Sigmoid colon (tissue), 7 donors: ENCODE data around the gene SLC16A5. TPM values are rescaled to one million over a fixed set of nuclear protein-coding genes. Genes with fewer than 3 reads are reported as not detected.
"Not testable (repeated sequence)": the region's sequence is repeated elsewhere in the genome, so short reads cannot be mapped to it uniquely, and the experiment has no call there.

Experiments
- DNase-seq: peaks from one replicate; pipeline ENCODE4 v3.0.0-alpha.2; 2019
- H3K27ac ChIP-seq, 4 donors: fragments of 200-600 bp; sonication (generic); one replicate each; pipeline ENCODE4 v1.5.1; 2016 to 2019; ENCODE audit warnings: mild to moderate bottlenecking in 1 of 4
- H3K27me3 ChIP-seq, 3 donors: fragments of 200-600 bp; sonication (generic); one replicate each; pipeline ENCODE4 v1.5.1; 2019; ENCODE audit warnings: mild to moderate bottlenecking in 1 of 3
- H3K36me3 ChIP-seq, 4 donors: fragments of 200-600 bp; sonication (generic); one replicate each; pipeline ENCODE4 v1.5.1; 2016 to 2019
- H3K4me1 ChIP-seq, 4 donors: fragments of 200-600 bp; sonication (generic); one replicate each; pipeline ENCODE4 v1.5.1; 2017 to 2019
- H3K4me3 ChIP-seq, 4 donors: fragments of 200-600 bp; sonication (generic); one replicate each; pipeline ENCODE4 v1.5.1; 2017 to 2019; ENCODE audit warnings: mild to moderate bottlenecking in 2 of 4, moderate library complexity in 1 of 4
- H3K9me3 ChIP-seq, 4 donors: fragments of 200-600 bp in 3 of 4; sonication (generic) in 3 of 4; one replicate each; pipeline versions ENCODE4 v1.5.1 to v1.6.1; 2013 to 2019
- EP300 ChIP-seq, 4 donors: sonication (generic); formaldehyde crosslinking; IDR thresholded peaks; one replicate each; pipeline ENCODE4 v1.6.1; 2017; ENCODE audit warnings: antibody characterized with exemption in 4 of 4
- POLR2A ChIP-seq, 2 donors: fragments of 450-650 bp; IDR thresholded peaks; one replicate each; pipeline ENCODE4 v1.6.1; 2016; ENCODE audit warnings: antibody characterized with exemption in 2 of 2, mild to moderate bottlenecking in 2 of 2, moderate library complexity in 2 of 2
- POLR2AphosphoS5 ChIP-seq, 4 donors: sonication (generic); formaldehyde crosslinking; IDR thresholded peaks; one replicate each; pipeline ENCODE4 v1.6.1; 2017; ENCODE audit warnings: antibody characterized with exemption in 4 of 4
- WGBS, 2 donors: extraction: QIAGEN DNeasy Blood & Tissue Kit; methylation state at CpG; one replicate each; pipeline ENCODE4 v1.1.7; 2013; 5-methylcytosine and 5-hydroxymethylcytosine counted together
- intact Hi-C: fragments of 100-400 bp; cut with DNase I; formaldehyde crosslinking; loops from one replicate; pipeline ENCODE4 v1.15.1; 2023
- polyA plus RNA-seq, 3 donors: library from polyadenylated mRNA; stranded (reverse); fragments of 200-250 nt; gene quantifications; one replicate each; pipeline ENCODE4 v1.2.3, GENCODE V29; 2013
- total RNA-seq, 4 donors: library from RNA; depleted of rRNA; stranded (reverse); fragments of >200 nt; gene quantifications; one replicate each; pipeline ENCODE4 v1.1.0, GENCODE V29; 2016
- TF ChIP-seq, protein P1 (sequence below), 4 experiments: fragments of 450-650 bp in 3 of 4; fragments of 200-600 bp in 1 of 4; IDR thresholded peaks; one replicate each; pipeline ENCODE4 v1.5.1; 2016 to 2019; ENCODE audit warnings: antibody characterized with exemption in 4 of 4, mild to moderate bottlenecking in 3 of 4, moderate library complexity in 2 of 4
- donor health status: healthy with polysubstance abuse.
- donor health status: Bipolar disorder and iron deficiency.
- donor health status: healthy.

The SLC16A5 gene
- total and polyA plus RNA-seq, 7 donors = 2.6 to 31.1 (median 8.1) TPM

DNA sequence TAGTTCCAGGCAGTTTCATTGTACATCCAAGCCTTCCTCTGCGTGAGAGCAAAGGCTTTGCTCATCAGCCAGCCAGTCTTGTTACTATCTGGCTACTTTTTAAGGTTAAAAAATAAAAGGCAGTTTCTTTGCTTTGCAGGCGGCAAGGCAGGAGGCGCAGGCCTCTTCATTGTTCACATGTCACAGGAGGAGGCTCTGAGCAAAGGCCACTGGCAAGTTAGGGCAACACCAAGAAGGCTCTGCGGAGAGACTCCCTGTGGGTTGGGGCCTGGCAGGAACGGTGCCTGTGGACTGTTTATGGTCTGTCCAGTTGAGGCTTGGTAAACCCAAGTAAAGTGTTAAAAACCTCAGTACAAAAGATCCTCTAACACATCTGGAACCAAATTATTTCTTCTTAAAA, 47.7 kb downstream of the SLC16A5 start:
- H3K27me3 ChIP-seq = no peaks in the 10 kb centered on the region
- H3K36me3 ChIP-seq = peaks cover 0 to under 1% (median 0%) of the 10 kb centered on the region in 4 donors
- no peak overlapping the region for H3K27ac ChIP-seq
- WGBS, 2 donors = 89 to 93% methylated on average over 5 of the region's 5 CpGs
- no peak for DNase-seq
- no peak overlapping the region for H3K4me3 ChIP-seq
- H3K9me3 ChIP-seq = no peaks in the 10 kb centered on the region
- intact Hi-C loops = no loop called here
- peaks cover 0 to 14% (median 5%) of the 10 kb centered on the region in 4 donors for H3K4me1 ChIP-seq
- TF ChIP-seq, protein P1, sequence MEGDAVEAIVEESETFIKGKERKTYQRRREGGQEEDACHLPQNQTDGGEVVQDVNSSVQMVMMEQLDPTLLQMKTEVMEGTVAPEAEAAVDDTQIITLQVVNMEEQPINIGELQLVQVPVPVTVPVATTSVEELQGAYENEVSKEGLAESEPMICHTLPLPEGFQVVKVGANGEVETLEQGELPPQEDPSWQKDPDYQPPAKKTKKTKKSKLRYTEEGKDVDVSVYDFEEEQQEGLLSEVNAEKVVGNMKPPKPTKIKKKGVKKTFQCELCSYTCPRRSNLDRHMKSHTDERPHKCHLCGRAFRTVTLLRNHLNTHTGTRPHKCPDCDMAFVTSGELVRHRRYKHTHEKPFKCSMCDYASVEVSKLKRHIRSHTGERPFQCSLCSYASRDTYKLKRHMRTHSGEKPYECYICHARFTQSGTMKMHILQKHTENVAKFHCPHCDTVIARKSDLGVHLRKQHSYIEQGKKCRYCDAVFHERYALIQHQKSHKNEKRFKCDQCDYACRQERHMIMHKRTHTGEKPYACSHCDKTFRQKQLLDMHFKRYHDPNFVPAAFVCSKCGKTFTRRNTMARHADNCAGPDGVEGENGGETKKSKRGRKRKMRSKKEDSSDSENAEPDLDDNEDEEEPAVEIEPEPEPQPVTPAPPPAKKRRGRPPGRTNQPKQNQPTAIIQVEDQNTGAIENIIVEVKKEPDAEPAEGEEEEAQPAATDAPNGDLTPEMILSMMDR (IDR thresholded peaks at IDR 0.05) = no peak
- TF ChIP-seq POLR2A (IDR thresholded peaks at IDR 0.05) (no peak), EP300 (IDR thresholded peaks at IDR 0.05) (no peak), POLR2AphosphoS5 (IDR thresholded peaks at IDR 0.05) (no peak)

DNA sequence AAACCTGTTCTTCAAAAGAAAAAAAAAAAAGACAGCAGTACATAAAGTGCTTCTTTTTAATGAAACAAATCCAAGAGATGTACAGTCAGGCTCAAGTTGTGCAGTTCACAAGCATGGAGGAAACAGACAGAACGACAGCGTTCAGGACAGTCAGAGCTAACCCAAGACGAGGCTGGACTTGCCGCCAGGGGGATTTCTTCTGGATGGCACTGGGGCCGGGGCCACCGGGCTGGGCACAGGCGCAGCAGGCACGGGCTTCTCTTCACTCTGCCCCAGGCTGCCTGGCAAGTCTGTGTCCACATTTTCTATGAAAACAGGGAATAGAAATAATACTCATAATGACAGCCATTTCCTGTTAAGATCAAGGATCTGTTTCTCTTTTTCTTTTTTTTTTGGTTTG, 48.2 kb downstream of the SLC16A5 start:
- intact Hi-C loops = no loop called here

DNA sequence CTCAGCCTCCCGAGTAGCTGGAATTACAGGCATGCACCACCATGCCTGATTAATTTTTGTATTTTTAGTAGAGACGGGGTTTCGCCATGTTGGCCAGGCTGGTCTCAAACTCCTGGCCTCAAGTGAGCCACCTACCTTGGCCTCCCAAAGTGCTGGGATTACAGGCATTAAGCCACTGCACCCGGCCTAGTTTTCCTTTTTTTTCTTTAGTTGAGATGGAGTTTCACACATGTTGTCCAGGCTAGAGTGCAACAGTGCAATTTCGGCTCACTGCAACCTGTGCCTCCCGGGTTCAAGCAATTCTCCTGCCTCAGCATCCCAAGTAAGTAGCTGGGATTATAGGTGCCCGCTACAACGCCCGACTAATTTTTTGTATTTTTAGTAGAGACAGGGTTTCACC, 50.0 kb downstream of the SLC16A5 start:
- H3K36me3 ChIP-seq, intact Hi-C loops, DNase-seq, H3K4me3 ChIP-seq, H3K27me3 ChIP-seq, H3K4me1 ChIP-seq, H3K27ac ChIP-seq, H3K9me3 ChIP-seq: not testable (repeated sequence)
- WGBS, 2 donors = 96% methylated on average over 9 of the region's 9 CpGs

More for the DNA sequence above, 48.2 kb downstream of the SLC16A5 start:
- no peak overlapping the region for H3K4me3 ChIP-seq
- no peaks in the 10 kb centered on the region for H3K27me3 ChIP-seq
- H3K27ac ChIP-seq = no peak overlapping the region
- H3K9me3 ChIP-seq = no peaks in the 10 kb centered on the region
- TF ChIP-seq POLR2AphosphoS5 (IDR thresholded peaks at IDR 0.05) (no peak), POLR2A (IDR thresholded peaks at IDR 0.05) (no peak), EP300 (IDR thresholded peaks at IDR 0.05) (no peak)
- TF ChIP-seq, protein P1 (IDR thresholded peaks at IDR 0.05) = no peak
- WGBS, 2 donors = 93 to 95% methylated on average over 8 of the region's 8 CpGs
- peaks cover 0 to 9% (median under 1%) of the 10 kb centered on the region in 4 donors for H3K4me1 ChIP-seq
- no peaks in the 10 kb centered on the region for H3K36me3 ChIP-seq
- no peak for DNase-seq

DNA sequence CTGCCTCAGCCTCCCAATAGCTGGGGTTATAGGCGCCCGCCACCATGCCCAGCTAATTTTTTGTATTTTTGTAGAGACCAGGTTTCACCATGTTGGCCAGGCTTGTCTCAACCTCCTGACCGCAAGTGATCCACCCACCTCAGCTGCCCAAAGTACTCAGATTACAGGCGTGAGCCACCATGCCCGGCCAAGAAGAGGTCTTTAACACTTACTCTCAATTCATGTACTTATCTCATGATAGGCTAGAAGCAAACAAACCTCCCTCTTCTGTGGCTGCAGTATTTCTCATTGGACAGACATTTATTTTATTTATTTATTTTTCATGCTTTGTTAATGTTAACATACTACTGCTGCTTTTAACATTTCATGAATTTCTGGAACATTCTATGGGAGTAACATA, 50.8 kb downstream of the SLC16A5 start:
- Histone ChIP-seq H3K4me3 (no peak overlapping the region), H3K27ac (no peak overlapping the region), H3K36me3 (no peaks in the 10 kb centered on the region), H3K9me3 (no peaks in the 10 kb centered on the region), H3K4me1 (no peaks in the 10 kb centered on the region), H3K27me3 (no peaks in the 10 kb centered on the region)
- 94 to 96% methylated on average over 5 of the region's 5 CpGs for WGBS, 2 donors
- no peak for TF ChIP-seq EP300 (IDR thresholded peaks at IDR 0.05)
- intact Hi-C loops = no loop called here
- DNase-seq = no peak

DNA sequence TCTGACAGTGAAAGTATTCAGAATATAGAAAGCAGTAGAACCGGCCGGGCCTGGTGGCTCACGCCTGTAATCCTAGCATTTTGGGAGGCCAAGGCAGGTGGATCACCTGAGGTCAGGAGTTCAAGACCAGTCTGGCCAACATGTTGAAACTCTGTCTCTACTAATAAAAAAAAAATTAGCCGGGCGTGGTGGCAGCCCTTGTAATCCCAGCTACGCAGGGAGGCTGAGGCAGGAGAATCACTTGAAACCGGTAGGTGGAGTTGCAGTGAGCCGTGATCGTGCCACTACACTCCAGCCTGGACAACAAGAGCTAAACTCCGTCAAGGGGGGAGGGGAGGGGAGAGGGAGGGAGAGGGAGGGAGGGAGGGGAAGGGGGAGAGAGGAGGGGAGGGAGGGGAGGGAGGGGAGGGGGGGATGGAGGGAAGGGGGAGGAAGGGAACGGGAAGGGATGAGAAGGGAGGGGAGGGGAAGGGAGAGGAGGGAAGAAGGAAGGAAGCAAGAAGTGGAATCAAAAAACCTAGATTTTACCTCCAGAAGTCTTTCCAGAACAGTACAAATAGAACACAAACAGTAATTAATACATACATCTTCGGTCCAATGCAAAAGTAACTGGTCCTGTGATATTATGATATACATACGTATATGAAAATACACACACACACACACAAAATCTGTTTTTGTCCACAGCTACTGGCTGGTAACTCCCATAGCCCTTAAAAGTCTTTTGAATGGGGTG, 54.6 kb downstream of the SLC16A5 start:
- Histone ChIP-seq H3K27me3 (no peaks in the 10 kb centered on the region), H3K4me3 (no peak overlapping the region), H3K36me3 (peaks cover 0 to 29% (median 5%) of the 10 kb centered on the region in 4 donors), H3K4me1 (no peaks in the 10 kb centered on the region), H3K9me3 (no peaks in the 10 kb centered on the region), H3K27ac (no peak overlapping the region)
- no peak for DNase-seq
- intact Hi-C loops = no loop called here
- no peak for TF ChIP-seq EP300 (IDR thresholded peaks at IDR 0.05)
- TF ChIP-seq, protein P1 (IDR thresholded peaks at IDR 0.05) = no peak
- no peak for TF ChIP-seq POLR2AphosphoS5 (IDR thresholded peaks at IDR 0.05)
- TF ChIP-seq POLR2A (IDR thresholded peaks at IDR 0.05) = no peak
- 85 to 88% methylated on average over 13 of the region's 13 CpGs for WGBS, 2 donors
